H9 (cell line): ENCODE results near the gene TAOK1. TPM values are rescaled to one million over a fixed set of nuclear protein-coding genes. Genes with fewer than 3 reads are reported as not detected.

Source experiments
- DNase-seq: peaks from one replicate; pipeline ENCODE4 v3.0.0-alpha.2; 2017
- H2AFZ ChIP-seq: one replicate; pipeline ENCODE4 v1.6.1; 2013; ENCODE audit warnings: mild to moderate bottlenecking, low read length, control low read depth, moderate library complexity
- H2AK5ac ChIP-seq: 2 replicates; pipeline ENCODE4 v1.6.1; 2013; ENCODE audit warnings: low read length, control low read depth, mixed read lengths; ENCODE audit not compliant: insufficient read length
- H2BK120ac ChIP-seq: one replicate; pipeline ENCODE4 v1.6.1; 2013; ENCODE audit warnings: low read depth, mild to moderate bottlenecking, low read length, control low read depth, inconsistent platforms; ENCODE audit not compliant: poor library complexity, severe bottlenecking
- H2BK12ac ChIP-seq: 2 replicates; pipeline ENCODE4 v1.6.1; 2013; ENCODE audit warnings: low read length, control low read depth, mixed read lengths, low read depth; ENCODE audit not compliant: insufficient read length
- H2BK15ac ChIP-seq: 2 replicates; pipeline ENCODE4 v1.6.1; 2013; ENCODE audit warnings: low read depth, low read length, control low read depth
- H2BK20ac ChIP-seq: one replicate; pipeline ENCODE4 v1.6.1; 2013; ENCODE audit warnings: low read depth, mild to moderate bottlenecking, low read length, control low read depth, inconsistent platforms; ENCODE audit not compliant: poor library complexity, severe bottlenecking
- H2BK5ac ChIP-seq: 2 replicates; pipeline ENCODE4 v1.6.1; 2013; ENCODE audit warnings: low read length, control low read depth, mixed read lengths; ENCODE audit not compliant: insufficient read length
- H3K14ac ChIP-seq: 2 replicates; pipeline ENCODE4 v1.6.1; 2013; ENCODE audit warnings: low read length, control low read depth; ENCODE audit not compliant: insufficient read depth
- H3K18ac ChIP-seq: 2 replicates; pipeline ENCODE4 v1.6.1; 2013; ENCODE audit warnings: low read depth, mild to moderate bottlenecking, mixed read lengths, low read length, control low read depth; ENCODE audit not compliant: insufficient read length
- H3K23ac ChIP-seq: 2 replicates; pipeline ENCODE4 v1.6.1; 2013; ENCODE audit warnings: low read length, control low read depth, mixed read lengths, low read depth; ENCODE audit not compliant: insufficient read length
- H3K23me2 ChIP-seq: 2 replicates; pipeline ENCODE4 v1.6.1; 2013; ENCODE audit warnings: low read depth, mild to moderate bottlenecking, mixed read lengths, low read length, control low read depth; ENCODE audit not compliant: insufficient read length, poor library complexity, severe bottlenecking
- H3K27ac ChIP-seq: 2 replicates; pipeline ENCODE4 v1.5.1; 2013; ENCODE audit warnings: low read length, control low read depth, mixed read lengths, low read depth; ENCODE audit not compliant: insufficient read length
- H3K27me3 ChIP-seq: 2 replicates; pipeline ENCODE4 v1.6.1; 2013; ENCODE audit warnings: low read length, control low read depth, inconsistent platforms; ENCODE audit not compliant: insufficient read depth
- H3K4ac ChIP-seq: 2 replicates; pipeline ENCODE4 v1.6.1; 2013; ENCODE audit warnings: low read depth, mild to moderate bottlenecking, control low read depth, inconsistent platforms, low read length, moderate library complexity
- H3K4me1 ChIP-seq: 2 replicates; pipeline ENCODE4 v1.6.1; 2013; ENCODE audit warnings: low read length, control low read depth, inconsistent platforms; ENCODE audit not compliant: insufficient read depth
- H3K4me2 ChIP-seq: 2 replicates; pipeline ENCODE4 v1.6.1; 2013; ENCODE audit warnings: low read length, control low read depth, mixed read lengths; ENCODE audit not compliant: insufficient read length, insufficient read depth
- H3K56ac ChIP-seq: 2 replicates; pipeline ENCODE4 v1.6.1; 2013; ENCODE audit warnings: low read depth, mild to moderate bottlenecking, mixed read lengths, low read length, control low read depth; ENCODE audit not compliant: insufficient read length
- H3K79me1 ChIP-seq: 2 replicates; pipeline ENCODE4 v1.6.1; 2013; ENCODE audit warnings: low read depth, mild to moderate bottlenecking, moderate library complexity, low read length, control low read depth, inconsistent platforms; ENCODE audit not compliant: insufficient read depth, poor library complexity, severe bottlenecking
- H3K79me2 ChIP-seq: 2 replicates; pipeline ENCODE4 v1.6.1; 2013; ENCODE audit warnings: low read length, control low read depth, inconsistent platforms; ENCODE audit not compliant: insufficient read depth
- H3K9ac ChIP-seq: 2 replicates; pipeline ENCODE4 v1.6.1; 2013; ENCODE audit warnings: low read length, control low read depth, mixed read lengths; ENCODE audit not compliant: insufficient read length; ENCODE audit errors: extremely low read depth
- H3K9me3 ChIP-seq: one replicate; pipeline ENCODE4 v1.6.1; 2013; ENCODE audit warnings: low read depth, low read length, inconsistent platforms; ENCODE audit not compliant: control insufficient read depth
- H3T11ph ChIP-seq: one replicate; pipeline ENCODE4 v1.6.1; 2013; ENCODE audit warnings: mild to moderate bottlenecking, low read length, control low read depth, inconsistent platforms
- H4K20me1 ChIP-seq: one replicate; pipeline ENCODE4 v1.6.1; 2013; ENCODE audit not compliant: control insufficient read depth, insufficient read length, insufficient read depth
- H4K5ac ChIP-seq: 2 replicates; pipeline ENCODE4 v1.6.1; 2013; ENCODE audit warnings: low read depth, mild to moderate bottlenecking, mixed read lengths, low read length, control low read depth; ENCODE audit not compliant: insufficient read length
- H4K8ac ChIP-seq: replicated peaks from 2 replicates; pipeline ENCODE4 v1.6.1; 2013; ENCODE audit warnings: low read length, control low read depth, mixed read lengths, low read depth; ENCODE audit not compliant: insufficient read length
- H4K91ac ChIP-seq: 2 replicates; pipeline ENCODE4 v1.6.1; 2013; ENCODE audit warnings: low read depth, mild to moderate bottlenecking, moderate library complexity, mixed read lengths, low read length, control low read depth; ENCODE audit not compliant: insufficient read length
- H3K27ac Mint-ChIP-seq, 3 experiments: 2 replicates in 2 of 3; 3 replicates in 1 of 3; pipeline ENCODE4 v1.8.0; 2020 to 2021; ENCODE audit warnings: mixed read lengths in 3 of 3, mild to moderate bottlenecking in 1 of 3, moderate library complexity in 1 of 3
- H3K27me3 Mint-ChIP-seq: 2 replicates; pipeline ENCODE4 v1.8.0; 2021; ENCODE audit warnings: low read depth, mild to moderate bottlenecking, moderate library complexity, mixed read lengths
- H3K36me3 Mint-ChIP-seq, 3 experiments: 2 replicates in 2 of 3; 3 replicates in 1 of 3; pipeline ENCODE4 v1.8.0; 2020 to 2021; ENCODE audit warnings: low read depth in 3 of 3, mixed read lengths in 3 of 3; ENCODE audit not compliant: insufficient read depth in 1 of 3
- H3K4me1 Mint-ChIP-seq, 2 experiments: 2 replicates each; pipeline ENCODE4 v1.8.0; 2020; ENCODE audit warnings: mixed read lengths in 2 of 2
- H3K4me3 Mint-ChIP-seq, 2 experiments: 2 replicates in 1 of 2; 3 replicates in 1 of 2; pipeline ENCODE4 v1.8.0; 2020 to 2021; ENCODE audit warnings: mild to moderate bottlenecking in 2 of 2, mixed read lengths in 2 of 2, moderate library complexity in 1 of 2
- H3K9me3 Mint-ChIP-seq, 2 experiments: 2 replicates in 1 of 2; 3 replicates in 1 of 2; pipeline ENCODE4 v1.8.0; 2020; ENCODE audit warnings: mild to moderate bottlenecking in 2 of 2, mixed read lengths in 2 of 2, moderate library complexity in 1 of 2
- WGBS: extraction: QIAGEN DNeasy Blood & Tissue Kit; methylation state at CpG from one replicate; pipeline ENCODE4 v1.1.7; 2013; ENCODE audit warnings: missing lambda C conversion rate, low lambda C conversion rate, mixed read lengths; ENCODE audit not compliant: insufficient read length; ENCODE audit errors: extremely low coverage; 5-methylcytosine and 5-hydroxymethylcytosine counted together
- total RNA-seq: library from RNA; stranded (reverse); gene quantifications from 2 replicates; pipeline ENCODE4 v1.2.1, GENCODE V29; 2021
- TF ChIP-seq, protein P1 (sequence below): fragments of 200-600 bp; sonication (generic); conservative IDR thresholded peaks from 3 replicates; pipeline ENCODE4 v1.8.0; 2021; ENCODE audit warnings: antibody characterized with exemption, mild to moderate bottlenecking

The TAOK1 gene
- total RNA-seq, 1 experiment from 2014 or later = 93.0 TPM

DNA sequence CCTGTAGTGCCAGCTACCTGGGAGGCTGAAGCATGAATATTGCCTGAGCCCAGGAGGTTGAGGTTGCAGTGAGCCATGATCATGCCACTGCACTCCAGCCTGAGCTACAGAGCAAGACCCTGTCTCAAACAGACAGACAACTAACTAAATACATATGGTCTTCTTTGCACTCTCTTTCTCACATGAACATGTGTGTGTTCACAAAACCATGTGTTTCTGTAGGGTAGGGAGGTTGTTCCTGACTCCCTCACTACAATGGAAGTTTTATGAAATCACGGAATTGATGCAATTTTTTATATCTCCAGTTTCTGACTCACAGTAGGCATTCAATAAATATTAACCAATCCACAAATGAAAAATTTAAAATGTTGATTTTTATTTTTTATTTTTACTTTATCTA, 128.2 kb downstream of the TAOK1 start:
- Mint-ChIP-seq H3K4me3 (no peak overlapping the region), H3K9me3 (no peaks in the 10 kb centered on the region), H3K27ac (no peak overlapping the region), H3K36me3 (peaks cover 29 to 83% (median 59%) of the 10 kb centered on the region in 3 experiments), H3K4me1 (no peaks in the 10 kb centered on the region), H3K27me3 (no peaks in the 10 kb centered on the region)
- Histone ChIP-seq H2AFZ (no peak overlapping the region), H3K27me3 (no peaks in the 10 kb centered on the region), H3K4ac (no peak overlapping the region), H2BK120ac (no peak overlapping the region), H2BK5ac (no peak overlapping the region), H3K4me1 (no peaks in the 10 kb centered on the region), H3K4me2 (no peak overlapping the region), H3K79me1 (no peaks in the 10 kb centered on the region), H3K56ac (no peak overlapping the region), H2AK5ac (no peak overlapping the region), H4K20me1 (no peaks in the 10 kb centered on the region), H2BK20ac (no peak overlapping the region), H4K91ac (no peak overlapping the region), H3K23me2 (no peaks in the 10 kb centered on the region), H3K18ac (no peak overlapping the region), H3T11ph (no peak overlapping the region), H3K14ac (no peak overlapping the region), H3K27ac (no peak overlapping the region), H3K23ac (no peak overlapping the region), H3K9me3 (no peaks in the 10 kb centered on the region), H4K8ac (no peak overlapping the region), H4K5ac (no peak overlapping the region), H3K9ac (no peak overlapping the region), H2BK15ac (no peak overlapping the region), H2BK12ac (no peak overlapping the region), H3K79me2 (no peaks in the 10 kb centered on the region)
- TF ChIP-seq, protein P1, sequence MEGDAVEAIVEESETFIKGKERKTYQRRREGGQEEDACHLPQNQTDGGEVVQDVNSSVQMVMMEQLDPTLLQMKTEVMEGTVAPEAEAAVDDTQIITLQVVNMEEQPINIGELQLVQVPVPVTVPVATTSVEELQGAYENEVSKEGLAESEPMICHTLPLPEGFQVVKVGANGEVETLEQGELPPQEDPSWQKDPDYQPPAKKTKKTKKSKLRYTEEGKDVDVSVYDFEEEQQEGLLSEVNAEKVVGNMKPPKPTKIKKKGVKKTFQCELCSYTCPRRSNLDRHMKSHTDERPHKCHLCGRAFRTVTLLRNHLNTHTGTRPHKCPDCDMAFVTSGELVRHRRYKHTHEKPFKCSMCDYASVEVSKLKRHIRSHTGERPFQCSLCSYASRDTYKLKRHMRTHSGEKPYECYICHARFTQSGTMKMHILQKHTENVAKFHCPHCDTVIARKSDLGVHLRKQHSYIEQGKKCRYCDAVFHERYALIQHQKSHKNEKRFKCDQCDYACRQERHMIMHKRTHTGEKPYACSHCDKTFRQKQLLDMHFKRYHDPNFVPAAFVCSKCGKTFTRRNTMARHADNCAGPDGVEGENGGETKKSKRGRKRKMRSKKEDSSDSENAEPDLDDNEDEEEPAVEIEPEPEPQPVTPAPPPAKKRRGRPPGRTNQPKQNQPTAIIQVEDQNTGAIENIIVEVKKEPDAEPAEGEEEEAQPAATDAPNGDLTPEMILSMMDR = no peak
- no CpG with 5 or more reads among the region's 1 CpG for WGBS
- DNase-seq = no peak
